Measurements from ENCODE around the gene PSMB7.

DNA sequence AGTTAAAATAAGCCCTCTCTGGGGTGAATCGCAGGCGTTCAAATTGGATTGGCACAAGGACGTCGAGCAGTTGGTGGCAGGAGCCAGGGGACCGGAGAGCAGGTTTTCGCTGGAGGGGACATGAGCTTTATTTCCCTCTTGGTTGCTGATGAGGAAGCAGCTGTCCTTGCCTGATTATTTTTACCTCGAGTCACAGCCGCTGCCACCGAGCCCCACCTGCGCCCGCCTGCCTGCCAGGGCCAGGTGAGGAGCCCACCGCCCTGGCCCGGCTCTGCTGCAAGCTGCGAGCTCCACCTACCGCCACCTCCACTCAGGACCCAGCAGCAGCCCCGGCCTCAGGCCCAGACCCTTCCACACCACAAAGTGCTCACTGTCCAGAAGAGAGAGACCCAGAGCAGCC lies 26.0 kb upstream of the PSMB7 start:
- TF ChIP-seq ZNF138 (tag by site-specific recombination; IDR thresholded peaks at IDR 0.05; ENCODE audit: borderline replicate concordance) (no peak), ZNF558 (tag by site-specific recombination; IDR thresholded peaks at IDR 0.05) (no peak), ZNF350 (tag by site-specific recombination; IDR thresholded peaks at IDR 0.05) (no peak), ELK4 (IDR thresholded peaks at IDR 0.05; ENCODE audit: borderline replicate concordance, low read depth, low read length) (no peak)
- TF ChIP-seq, protein P1, sequence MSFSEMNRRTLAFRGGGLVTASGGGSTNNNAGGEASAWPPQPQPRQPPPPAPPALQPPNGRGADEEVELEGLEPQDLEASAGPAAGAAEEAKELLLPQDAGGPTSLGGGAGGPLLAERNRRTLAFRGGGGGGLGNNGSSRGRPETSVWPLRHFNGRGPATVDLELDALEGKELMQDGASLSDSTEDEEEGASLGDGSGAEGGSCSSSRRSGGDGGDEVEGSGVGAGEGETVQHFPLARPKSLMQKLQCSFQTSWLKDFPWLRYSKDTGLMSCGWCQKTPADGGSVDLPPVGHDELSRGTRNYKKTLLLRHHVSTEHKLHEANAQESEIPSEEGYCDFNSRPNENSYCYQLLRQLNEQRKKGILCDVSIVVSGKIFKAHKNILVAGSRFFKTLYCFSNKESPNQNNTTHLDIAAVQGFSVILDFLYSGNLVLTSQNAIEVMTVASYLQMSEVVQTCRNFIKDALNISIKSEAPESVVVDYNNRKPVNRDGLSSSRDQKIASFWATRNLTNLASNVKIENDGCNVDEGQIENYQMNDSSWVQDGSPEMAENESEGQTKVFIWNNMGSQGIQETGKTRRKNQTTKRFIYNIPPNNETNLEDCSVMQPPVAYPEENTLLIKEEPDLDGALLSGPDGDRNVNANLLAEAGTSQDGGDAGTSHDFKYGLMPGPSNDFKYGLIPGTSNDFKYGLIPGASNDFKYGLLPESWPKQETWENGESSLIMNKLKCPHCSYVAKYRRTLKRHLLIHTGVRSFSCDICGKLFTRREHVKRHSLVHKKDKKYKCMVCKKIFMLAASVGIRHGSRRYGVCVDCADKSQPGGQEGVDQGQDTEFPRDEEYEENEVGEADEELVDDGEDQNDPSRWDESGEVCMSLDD (tag by site-specific recombination; IDR thresholded peaks at IDR 0.05): no peak
- TF ChIP-seq, protein P2, sequence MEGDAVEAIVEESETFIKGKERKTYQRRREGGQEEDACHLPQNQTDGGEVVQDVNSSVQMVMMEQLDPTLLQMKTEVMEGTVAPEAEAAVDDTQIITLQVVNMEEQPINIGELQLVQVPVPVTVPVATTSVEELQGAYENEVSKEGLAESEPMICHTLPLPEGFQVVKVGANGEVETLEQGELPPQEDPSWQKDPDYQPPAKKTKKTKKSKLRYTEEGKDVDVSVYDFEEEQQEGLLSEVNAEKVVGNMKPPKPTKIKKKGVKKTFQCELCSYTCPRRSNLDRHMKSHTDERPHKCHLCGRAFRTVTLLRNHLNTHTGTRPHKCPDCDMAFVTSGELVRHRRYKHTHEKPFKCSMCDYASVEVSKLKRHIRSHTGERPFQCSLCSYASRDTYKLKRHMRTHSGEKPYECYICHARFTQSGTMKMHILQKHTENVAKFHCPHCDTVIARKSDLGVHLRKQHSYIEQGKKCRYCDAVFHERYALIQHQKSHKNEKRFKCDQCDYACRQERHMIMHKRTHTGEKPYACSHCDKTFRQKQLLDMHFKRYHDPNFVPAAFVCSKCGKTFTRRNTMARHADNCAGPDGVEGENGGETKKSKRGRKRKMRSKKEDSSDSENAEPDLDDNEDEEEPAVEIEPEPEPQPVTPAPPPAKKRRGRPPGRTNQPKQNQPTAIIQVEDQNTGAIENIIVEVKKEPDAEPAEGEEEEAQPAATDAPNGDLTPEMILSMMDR (tag by site-specific recombination; IDR thresholded peaks at IDR 0.05): no peak
- TF ChIP-seq, protein P3, sequence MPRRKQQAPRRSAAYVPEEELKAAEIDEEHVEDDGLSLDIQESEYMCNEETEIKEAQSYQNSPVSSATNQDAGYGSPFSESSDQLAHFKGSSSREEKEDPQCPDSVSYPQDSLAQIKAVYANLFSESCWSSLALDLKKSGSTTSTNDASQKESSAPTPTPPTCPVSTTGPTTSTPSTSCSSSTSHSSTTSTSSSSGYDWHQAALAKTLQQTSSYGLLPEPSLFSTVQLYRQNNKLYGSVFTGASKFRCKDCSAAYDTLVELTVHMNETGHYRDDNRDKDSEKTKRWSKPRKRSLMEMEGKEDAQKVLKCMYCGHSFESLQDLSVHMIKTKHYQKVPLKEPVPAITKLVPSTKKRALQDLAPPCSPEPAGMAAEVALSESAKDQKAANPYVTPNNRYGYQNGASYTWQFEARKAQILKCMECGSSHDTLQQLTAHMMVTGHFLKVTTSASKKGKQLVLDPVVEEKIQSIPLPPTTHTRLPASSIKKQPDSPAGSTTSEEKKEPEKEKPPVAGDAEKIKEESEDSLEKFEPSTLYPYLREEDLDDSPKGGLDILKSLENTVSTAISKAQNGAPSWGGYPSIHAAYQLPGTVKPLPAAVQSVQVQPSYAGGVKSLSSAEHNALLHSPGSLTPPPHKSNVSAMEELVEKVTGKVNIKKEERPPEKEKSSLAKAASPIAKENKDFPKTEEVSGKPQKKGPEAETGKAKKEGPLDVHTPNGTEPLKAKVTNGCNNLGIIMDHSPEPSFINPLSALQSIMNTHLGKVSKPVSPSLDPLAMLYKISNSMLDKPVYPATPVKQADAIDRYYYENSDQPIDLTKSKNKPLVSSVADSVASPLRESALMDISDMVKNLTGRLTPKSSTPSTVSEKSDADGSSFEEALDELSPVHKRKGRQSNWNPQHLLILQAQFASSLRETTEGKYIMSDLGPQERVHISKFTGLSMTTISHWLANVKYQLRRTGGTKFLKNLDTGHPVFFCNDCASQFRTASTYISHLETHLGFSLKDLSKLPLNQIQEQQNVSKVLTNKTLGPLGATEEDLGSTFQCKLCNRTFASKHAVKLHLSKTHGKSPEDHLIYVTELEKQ (tag by site-specific recombination; IDR thresholded peaks at IDR 0.05; ENCODE audit: borderline replicate concordance): no peak

Data from HEK293 (cell line).